ENCODE measurements around the gene PLEKHM3.

Gene PLEKHM3

GRCh38 chr2:207782238-207783030 is 242.9 kb downstream of the PLEKHM3 start:
- DNase-seq, result no peak

- no peak for DNase-seq
These were observed 245.8 kb downstream of the PLEKHM3 start for GRCh38 chr2:207779523-207779922.

DNA sequence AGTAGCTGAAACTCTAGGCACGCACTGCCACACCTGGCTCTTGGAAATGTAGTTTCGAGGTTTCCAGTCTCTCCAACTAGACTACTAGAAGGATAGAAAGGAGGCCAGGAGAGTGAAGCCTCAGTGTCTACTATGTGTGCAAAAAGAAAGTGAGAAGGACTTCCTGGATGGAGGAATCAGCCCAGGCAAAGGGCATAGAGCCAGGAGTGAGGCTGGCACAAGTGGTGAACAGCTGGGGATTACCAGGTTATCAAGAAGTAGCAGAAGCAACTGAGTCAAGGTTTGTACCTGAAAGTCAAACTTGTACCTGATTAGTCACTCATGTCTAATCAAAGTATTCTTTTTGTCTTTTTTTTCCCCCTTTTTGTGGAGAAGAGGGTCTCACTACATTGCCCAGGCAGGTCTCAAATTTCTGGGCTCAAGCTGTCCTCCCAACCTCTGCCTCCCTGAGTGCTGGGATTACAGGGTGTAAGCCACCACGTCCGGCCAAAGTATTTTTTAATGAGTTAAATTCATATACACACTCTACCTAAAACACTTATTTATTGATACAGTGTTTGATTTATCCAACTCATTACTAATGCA is 246.9 kb downstream of the PLEKHM3 start:
- no peak for DNase-seq

DNA sequence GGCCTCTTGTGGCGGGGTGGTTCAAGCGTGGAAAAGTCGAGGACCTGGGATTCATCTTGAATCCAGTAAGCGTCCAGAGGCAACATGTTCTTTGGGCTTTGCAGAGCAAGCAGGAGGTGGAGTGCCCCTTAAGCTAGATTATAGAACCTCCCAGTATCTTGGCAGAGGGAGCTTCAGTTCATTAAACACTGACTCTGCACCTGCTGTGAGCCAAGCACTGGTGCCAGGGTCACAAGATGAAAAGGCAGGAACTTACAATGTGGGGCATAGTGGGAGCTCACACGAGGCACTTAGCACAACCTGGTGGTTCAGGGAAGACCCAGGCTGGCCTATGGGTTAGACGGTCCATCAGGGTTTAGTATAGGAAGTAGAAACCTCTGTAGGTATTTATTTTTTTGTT is 248.2 kb downstream of the PLEKHM3 start:
- no peak for DNase-seq

GRCh38 chr2:207775473-207775872 is 249.9 kb downstream of the PLEKHM3 start:
- no peak for DNase-seq

DNA sequence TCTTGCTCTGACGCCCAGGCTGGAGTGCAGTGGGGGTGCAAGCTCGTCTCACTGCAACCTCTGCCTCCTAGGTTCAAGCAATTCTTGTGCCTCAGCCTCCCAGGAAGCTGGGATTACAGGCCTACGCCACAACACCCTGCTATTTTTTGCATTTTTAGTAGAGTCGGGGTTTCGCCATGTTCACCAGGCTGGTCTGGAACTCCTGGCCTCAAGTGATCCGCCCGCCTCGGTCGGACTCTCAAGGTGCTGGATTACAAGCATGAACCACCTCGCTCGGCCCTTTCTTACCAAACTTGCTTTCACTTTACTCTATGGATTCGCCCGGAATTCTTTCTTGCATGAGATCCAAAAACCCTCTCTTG is 252.5 kb downstream of the PLEKHM3 start:
- no peak for DNase-seq

GRCh38 chr2:207772081-207772843 is 253.1 kb downstream of the PLEKHM3 start:
- DNase-seq, result no peak

GRCh38 chr2:207771421-207771820 is 253.9 kb downstream of the PLEKHM3 start:
- no peak for DNase-seq
